ENCODE results near the gene PCK1.

- TF ChIP-seq POLR2AphosphoS5 (IDR thresholded peaks at IDR 0.05; ENCODE audit: borderline replicate concordance, low read depth, low read length) (no peak), EZH2 (IDR thresholded peaks at IDR 0.05) (no peak)
These were observed 6.0 kb downstream of the PCK1 start for GRCh38 chr20:57566803-57567459.
